Neural cell (in vitro differentiated cells): ENCODE data around the gene VARS1. TPM values are rescaled to one million over a fixed set of nuclear protein-coding genes. Genes with fewer than 3 reads are reported as not detected.
A peak's percentile ranks its signal among the peaks of the same experiment; 100 is the strongest.
"Not testable (repeated sequence)": the region's sequence is repeated elsewhere in the genome, so short reads cannot be mapped to it uniquely, and the experiment has no call there.

Experiments
- H2AFZ ChIP-seq: fragments of 200-600, 300-800 bp; sonication (generic), shearing (Covaris generic); 2 replicates; pipeline ENCODE4 v1.6.0; 2014; ENCODE audit warnings: low read depth, mild to moderate bottlenecking, antibody characterized with exemption, low read length, moderate library complexity
- H3F3A ChIP-seq: fragments of 200-600 bp; shearing (Covaris generic); 2 replicates; pipeline ENCODE4 v1.6.1; 2016; ENCODE audit warnings: mild to moderate bottlenecking, moderate library complexity, mixed read lengths, antibody characterized with exemption, low read length; ENCODE audit not compliant: insufficient read depth, poor library complexity, severe bottlenecking
- H3K27ac ChIP-seq: fragments of 200-600, 300-800 bp; sonication (generic), shearing (Covaris generic); 2 replicates; pipeline ENCODE4 v1.5.1; 2014; ENCODE audit warnings: mild to moderate bottlenecking, low read length, moderate library complexity
- H3K27me3 ChIP-seq: fragments of 300-800, 200-600 bp; sonication (generic), shearing (Covaris generic); 2 replicates; pipeline ENCODE4 v1.6.0; 2014; ENCODE audit warnings: mild to moderate bottlenecking, low read depth, low read length, moderate library complexity; ENCODE audit not compliant: insufficient read depth
- H3K36me3 ChIP-seq: fragments of 300-800, 200-600 bp; sonication (generic), shearing (Covaris generic); 2 replicates; pipeline ENCODE4 v1.5.1; 2014; ENCODE audit warnings: mild to moderate bottlenecking, antibody characterized with exemption, low read length, moderate library complexity; ENCODE audit not compliant: insufficient read depth
- H3K4me2 ChIP-seq: fragments of 300-800, 200-600 bp; sonication (generic), shearing (Covaris generic); 2 replicates; pipeline ENCODE4 v1.6.0; 2014; ENCODE audit warnings: mild to moderate bottlenecking, low read length
- H3K4me3 ChIP-seq: fragments of 300-800, 200-600 bp; sonication (generic), shearing (Covaris generic); 2 replicates; pipeline ENCODE4 v1.5.1; 2014; ENCODE audit warnings: mild to moderate bottlenecking, low read length, moderate library complexity
- H3K79me2 ChIP-seq: fragments of 200-600 bp; shearing (Covaris generic); replicated peaks from 2 replicates; pipeline ENCODE4 v1.6.0; 2014; ENCODE audit warnings: mild to moderate bottlenecking, low read length, moderate library complexity; ENCODE audit not compliant: insufficient read depth
- H3K9ac ChIP-seq: fragments of 300-800, 200-600 bp; sonication (generic), shearing (Covaris generic); 2 replicates; pipeline ENCODE4 v1.6.1; 2016; ENCODE audit warnings: mild to moderate bottlenecking, low read length, mixed read lengths
- H3K9me2 ChIP-seq: fragments of 200-600 bp; shearing (Covaris generic); 2 replicates; pipeline ENCODE4 v1.6.1; 2016; ENCODE audit warnings: mild to moderate bottlenecking, low read length, mixed read lengths; ENCODE audit not compliant: insufficient read depth
- H3K9me3 ChIP-seq: fragments of 200-600, 300-800 bp; sonication (generic), shearing (Covaris generic); 2 replicates; pipeline ENCODE4 v1.6.1; 2016; ENCODE audit warnings: mild to moderate bottlenecking, mixed run types, low read length, moderate library complexity, mixed read lengths
- H4K20me1 ChIP-seq: fragments of 200-600 bp; shearing (Covaris generic); 2 replicates; pipeline ENCODE4 v1.6.1; 2016; ENCODE audit warnings: mild to moderate bottlenecking, mixed run types; ENCODE audit not compliant: insufficient read depth
- EP300 ChIP-seq: fragments of 450-650 bp; conservative IDR thresholded peaks from 2 replicates; pipeline ENCODE4 v1.6.1; 2014; ENCODE audit warnings: antibody characterized with exemption, mild to moderate bottlenecking, moderate library complexity; ENCODE audit not compliant: poor library complexity, severe bottlenecking
- EZH2 ChIP-seq: fragments of 200-600, 300-800 bp; shearing (Covaris generic), sonication (generic); IDR thresholded peaks from 2 replicates; pipeline ENCODE4 v1.6.1; 2014; ENCODE audit warnings: antibody characterized with exemption, low read length, borderline replicate concordance, mild to moderate bottlenecking; ENCODE audit not compliant: insufficient read depth, poor library complexity, severe bottlenecking
- MXI1 ChIP-seq: fragments of 450-650 bp; conservative IDR thresholded peaks from 2 replicates; pipeline ENCODE4 v1.6.1; 2014; ENCODE audit warnings: antibody characterized with exemption, mild to moderate bottlenecking; ENCODE audit not compliant: poor library complexity, severe bottlenecking
- POLR2AphosphoS5 ChIP-seq: IDR thresholded peaks from 2 replicates; pipeline ENCODE4 v1.6.1; 2012
- RAD21 ChIP-seq: fragments of 450-650 bp; conservative IDR thresholded peaks from 2 replicates; pipeline ENCODE4 v1.6.1; 2014; ENCODE audit warnings: antibody characterized with exemption, mild to moderate bottlenecking, moderate library complexity
- SMC3 ChIP-seq: fragments of 450-650 bp; conservative IDR thresholded peaks from 2 replicates; pipeline ENCODE4 v1.6.1; 2014; ENCODE audit warnings: antibody characterized with exemption, mild to moderate bottlenecking, moderate library complexity; ENCODE audit not compliant: poor library complexity
- TAF1 ChIP-seq: IDR thresholded peaks from 2 replicates; pipeline ENCODE4 v1.6.1; 2012; ENCODE audit warnings: low read depth
- polyA plus RNA-seq: library from polyadenylated mRNA; depleted of rRNA; stranded (reverse); fragments of >200 nt; gene quantifications from 2 replicates; pipeline ENCODE4 v1.2.3, GENCODE V29; 2014
- TF ChIP-seq, protein P1 (sequence below): IDR thresholded peaks from 2 replicates; pipeline ENCODE4 v1.6.1; 2012; ENCODE audit warnings: borderline replicate concordance
- TF ChIP-seq, protein P2 (sequence below): fragments of 450-650 bp; IDR thresholded peaks from 2 replicates; pipeline ENCODE4 v1.5.1; 2014; ENCODE audit warnings: antibody characterized with exemption, mild to moderate bottlenecking, moderate library complexity; ENCODE audit not compliant: poor library complexity, severe bottlenecking

Gene VARS1
- polyA plus RNA-seq, 1 donor from 2014 or later, result 40.9 TPM

DNA sequence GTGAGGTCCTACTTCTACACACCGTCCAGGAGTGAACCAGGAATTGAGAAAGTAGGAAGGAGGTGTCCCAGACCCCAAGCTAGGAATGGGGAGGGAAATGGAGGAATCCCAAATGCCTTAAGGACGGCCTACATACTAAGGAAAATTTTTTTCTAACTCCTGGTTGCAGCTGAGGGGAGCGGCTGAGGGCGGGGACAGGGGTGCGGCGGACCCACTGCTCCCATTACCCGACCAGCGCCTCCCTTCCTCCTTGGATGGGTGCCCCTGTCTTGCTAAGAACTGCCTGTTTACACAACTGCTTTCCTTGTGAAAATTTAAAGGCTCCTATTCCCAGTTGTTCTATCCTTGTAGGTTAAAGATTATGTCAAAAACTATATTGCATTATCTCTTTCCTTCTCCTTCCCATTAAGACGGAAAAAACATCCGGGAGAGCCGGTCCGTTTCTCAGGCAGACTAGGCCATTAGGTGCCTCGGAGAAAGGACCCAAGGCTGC is 31.3 kb upstream of the VARS1 start:
- Histone ChIP-seq H3K4me3 (peak overlapping the region; percentile 69), H2AFZ (peak overlapping the region; percentile 69), H3K9ac (peak overlapping the region; percentile 63)

DNA sequence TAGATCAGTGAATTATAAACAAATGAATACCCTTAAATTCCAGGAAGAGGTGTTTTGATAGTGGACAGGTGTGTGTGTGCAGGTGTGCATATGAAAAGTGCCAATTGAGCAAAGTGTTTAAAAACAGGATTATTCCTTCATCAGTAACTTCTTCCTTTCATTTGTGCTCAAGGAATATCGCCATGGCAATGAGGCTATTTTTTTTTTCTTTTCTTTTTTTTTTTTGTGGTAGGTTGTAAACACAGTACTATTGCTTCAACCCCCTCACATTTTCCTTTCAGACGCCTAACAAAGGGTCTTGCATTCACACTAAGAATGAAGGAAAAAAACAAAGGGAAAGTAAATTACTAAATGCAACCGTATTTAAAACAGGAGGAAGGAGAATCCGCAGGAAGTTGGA is 30.0 kb upstream of the VARS1 start:
- no peaks in the 10 kb centered on the region for H3K27me3 ChIP-seq
- no peak overlapping the region for H2AFZ ChIP-seq
- H3K9ac ChIP-seq, result no peak overlapping the region
- peaks cover 3% of the 10 kb centered on the region for H3F3A ChIP-seq
- no peaks in the 10 kb centered on the region for H4K20me1 ChIP-seq
- H3K9me2 ChIP-seq, result no peaks in the 10 kb centered on the region
- H3K36me3 ChIP-seq, result no peaks in the 10 kb centered on the region
- H3K9me3 ChIP-seq, result no peaks in the 10 kb centered on the region
- TF ChIP-seq TAF1 (no peak), EZH2 (no peak), RAD21 (no peak), EP300 (no peak), MXI1 (no peak), SMC3 (no peak), POLR2AphosphoS5 (no peak)
- TF ChIP-seq, protein P1, sequence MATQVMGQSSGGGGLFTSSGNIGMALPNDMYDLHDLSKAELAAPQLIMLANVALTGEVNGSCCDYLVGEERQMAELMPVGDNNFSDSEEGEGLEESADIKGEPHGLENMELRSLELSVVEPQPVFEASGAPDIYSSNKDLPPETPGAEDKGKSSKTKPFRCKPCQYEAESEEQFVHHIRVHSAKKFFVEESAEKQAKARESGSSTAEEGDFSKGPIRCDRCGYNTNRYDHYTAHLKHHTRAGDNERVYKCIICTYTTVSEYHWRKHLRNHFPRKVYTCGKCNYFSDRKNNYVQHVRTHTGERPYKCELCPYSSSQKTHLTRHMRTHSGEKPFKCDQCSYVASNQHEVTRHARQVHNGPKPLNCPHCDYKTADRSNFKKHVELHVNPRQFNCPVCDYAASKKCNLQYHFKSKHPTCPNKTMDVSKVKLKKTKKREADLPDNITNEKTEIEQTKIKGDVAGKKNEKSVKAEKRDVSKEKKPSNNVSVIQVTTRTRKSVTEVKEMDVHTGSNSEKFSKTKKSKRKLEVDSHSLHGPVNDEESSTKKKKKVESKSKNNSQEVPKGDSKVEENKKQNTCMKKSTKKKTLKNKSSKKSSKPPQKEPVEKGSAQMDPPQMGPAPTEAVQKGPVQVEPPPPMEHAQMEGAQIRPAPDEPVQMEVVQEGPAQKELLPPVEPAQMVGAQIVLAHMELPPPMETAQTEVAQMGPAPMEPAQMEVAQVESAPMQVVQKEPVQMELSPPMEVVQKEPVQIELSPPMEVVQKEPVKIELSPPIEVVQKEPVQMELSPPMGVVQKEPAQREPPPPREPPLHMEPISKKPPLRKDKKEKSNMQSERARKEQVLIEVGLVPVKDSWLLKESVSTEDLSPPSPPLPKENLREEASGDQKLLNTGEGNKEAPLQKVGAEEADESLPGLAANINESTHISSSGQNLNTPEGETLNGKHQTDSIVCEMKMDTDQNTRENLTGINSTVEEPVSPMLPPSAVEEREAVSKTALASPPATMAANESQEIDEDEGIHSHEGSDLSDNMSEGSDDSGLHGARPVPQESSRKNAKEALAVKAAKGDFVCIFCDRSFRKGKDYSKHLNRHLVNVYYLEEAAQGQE, result no peak
- TF ChIP-seq, protein P2, sequence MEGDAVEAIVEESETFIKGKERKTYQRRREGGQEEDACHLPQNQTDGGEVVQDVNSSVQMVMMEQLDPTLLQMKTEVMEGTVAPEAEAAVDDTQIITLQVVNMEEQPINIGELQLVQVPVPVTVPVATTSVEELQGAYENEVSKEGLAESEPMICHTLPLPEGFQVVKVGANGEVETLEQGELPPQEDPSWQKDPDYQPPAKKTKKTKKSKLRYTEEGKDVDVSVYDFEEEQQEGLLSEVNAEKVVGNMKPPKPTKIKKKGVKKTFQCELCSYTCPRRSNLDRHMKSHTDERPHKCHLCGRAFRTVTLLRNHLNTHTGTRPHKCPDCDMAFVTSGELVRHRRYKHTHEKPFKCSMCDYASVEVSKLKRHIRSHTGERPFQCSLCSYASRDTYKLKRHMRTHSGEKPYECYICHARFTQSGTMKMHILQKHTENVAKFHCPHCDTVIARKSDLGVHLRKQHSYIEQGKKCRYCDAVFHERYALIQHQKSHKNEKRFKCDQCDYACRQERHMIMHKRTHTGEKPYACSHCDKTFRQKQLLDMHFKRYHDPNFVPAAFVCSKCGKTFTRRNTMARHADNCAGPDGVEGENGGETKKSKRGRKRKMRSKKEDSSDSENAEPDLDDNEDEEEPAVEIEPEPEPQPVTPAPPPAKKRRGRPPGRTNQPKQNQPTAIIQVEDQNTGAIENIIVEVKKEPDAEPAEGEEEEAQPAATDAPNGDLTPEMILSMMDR, result no peak
- no peak overlapping the region for H3K4me3 ChIP-seq
- H3K27ac ChIP-seq, result no peak overlapping the region
- no peak overlapping the region for H3K4me2 ChIP-seq
- peaks cover 11% of the 10 kb centered on the region for H3K79me2 ChIP-seq

More for the DNA sequence above, 31.3 kb upstream of the VARS1 start:
- Histone ChIP-seq H3K27ac (peak overlapping the region; percentile 80), H3K27me3 (no peaks in the 10 kb centered on the region), H3K79me2 (peaks cover 24% of the 10 kb centered on the region), H3K9me2 (no peaks in the 10 kb centered on the region), H3K4me2 (peak overlapping the region; percentile 89), H3K9me3 (no peaks in the 10 kb centered on the region), H4K20me1 (no peaks in the 10 kb centered on the region), H3F3A (peaks cover 3% of the 10 kb centered on the region), H3K36me3 (no peaks in the 10 kb centered on the region)
- TF ChIP-seq, protein P2, result no peak
- TF ChIP-seq EP300 (no peak), MXI1 (no peak)

DNA sequence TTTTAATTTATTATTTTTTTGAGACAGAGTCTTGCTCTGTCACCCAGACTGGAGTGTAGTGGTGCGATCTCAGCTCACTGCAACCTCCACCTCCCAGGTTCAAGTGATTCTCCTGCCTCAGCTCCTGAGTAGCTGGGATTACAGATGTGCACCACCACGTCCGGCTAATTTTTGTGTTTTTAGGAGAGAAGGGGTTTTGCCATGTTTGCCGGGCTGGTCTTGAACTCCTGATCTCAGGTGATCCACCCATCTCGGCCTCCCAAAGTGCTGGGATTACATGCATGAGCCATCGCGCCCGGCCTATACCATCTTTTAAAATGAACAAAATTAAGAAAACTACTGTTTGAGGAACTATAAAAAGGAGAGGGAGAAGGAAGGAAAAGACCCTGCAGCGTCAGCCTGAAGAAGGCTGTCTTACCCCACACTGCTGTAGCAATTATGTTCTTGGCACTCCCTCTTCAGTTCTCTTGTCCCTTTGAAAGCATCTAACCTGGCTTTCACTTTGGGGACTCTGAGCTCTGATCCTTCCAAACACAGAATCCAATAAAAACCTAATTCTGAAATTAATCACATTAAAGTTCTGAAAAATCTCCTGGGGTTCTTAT is 28.1 kb upstream of the VARS1 start:
- H3K27ac ChIP-seq, H3F3A ChIP-seq, H3K4me2 ChIP-seq, H3K79me2 ChIP-seq, H3K36me3 ChIP-seq, H3K4me3 ChIP-seq, H3K9me3 ChIP-seq, H2AFZ ChIP-seq, H3K27me3 ChIP-seq, H4K20me1 ChIP-seq, H3K9ac ChIP-seq, H3K9me2 ChIP-seq: not testable (repeated sequence)
